ENCODE results near the gene MYBPC1. TPM values are rescaled to one million over a fixed set of nuclear protein-coding genes. Genes with fewer than 3 reads are reported as not detected.
"Not testable (repeated sequence)": the region's sequence is repeated elsewhere in the genome, so short reads cannot be mapped to it uniquely, and the experiment has no call there.

MYBPC1 gene
- total RNA-seq, 6 donors from 2014 or later, result 6.3 TPM; not detected in 5

DNA sequence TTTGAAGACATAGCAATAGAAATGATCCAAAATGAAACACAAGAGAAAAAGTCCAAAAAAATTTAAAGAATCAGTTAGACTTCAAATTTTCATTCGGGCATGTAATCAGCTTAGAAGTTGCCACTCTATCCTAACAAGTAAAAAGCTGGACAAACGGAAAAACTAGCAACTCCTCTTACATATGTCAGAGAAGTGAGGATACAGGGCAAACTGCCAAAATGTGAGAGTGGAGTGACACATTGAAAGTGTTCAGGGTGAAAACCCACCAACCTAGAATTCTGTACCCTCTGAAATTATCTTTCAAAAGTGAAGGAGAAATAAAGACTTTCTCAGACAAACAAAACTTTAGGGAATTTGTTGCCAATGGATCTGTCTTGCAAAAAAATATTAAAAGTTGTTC is 60.6 kb downstream of the MYBPC1 start:
- Histone ChIP-seq H3K27me3 (no peaks in the 10 kb centered on the region), H3K36me3 (no peaks in the 10 kb centered on the region), H3K4me1 (no peaks in the 10 kb centered on the region), H3K27ac (no peak overlapping the region), H3K4me3 (no peak overlapping the region), H3K9me3 (no peaks in the 10 kb centered on the region)
- DNase-seq (no peak), ATAC-seq (ENCODE audit: low FRiP score in 2 of 2) (no peak)
- 56 to 61% methylated on average over 2 of the region's 2 CpGs for WGBS, 2 donors
- TF ChIP-seq POLR2A (IDR thresholded peaks at IDR 0.05), result no peak

DNA sequence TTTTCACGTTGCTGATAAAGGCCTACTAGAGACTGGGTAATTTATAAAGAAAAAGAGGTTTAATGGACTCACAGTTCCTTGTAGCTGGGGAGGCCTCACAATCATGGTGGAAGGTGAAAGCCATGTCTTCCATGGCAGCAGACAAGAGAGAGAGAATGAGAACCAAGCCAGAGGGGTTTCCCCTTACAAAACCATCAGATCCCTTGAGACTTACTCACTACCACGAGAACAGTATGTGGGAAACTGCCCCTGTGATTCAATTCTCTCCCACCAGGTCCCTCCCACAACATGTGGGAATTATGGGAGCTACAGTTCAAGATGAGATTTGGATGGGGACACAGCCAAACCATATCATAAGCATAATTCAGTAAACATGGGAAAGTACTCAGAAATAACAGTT is 65.9 kb downstream of the MYBPC1 start:
- not testable (repeated sequence) for H3K4me1 ChIP-seq; H3K36me3 ChIP-seq; ATAC-seq (ENCODE audit: low FRiP score in 2 of 2); DNase-seq; H3K9me3 ChIP-seq; H3K4me3 ChIP-seq; H3K27ac ChIP-seq; H3K27me3 ChIP-seq
- 67 to 76% methylated on average over 2 of the region's 2 CpGs for WGBS, 2 donors

DNA sequence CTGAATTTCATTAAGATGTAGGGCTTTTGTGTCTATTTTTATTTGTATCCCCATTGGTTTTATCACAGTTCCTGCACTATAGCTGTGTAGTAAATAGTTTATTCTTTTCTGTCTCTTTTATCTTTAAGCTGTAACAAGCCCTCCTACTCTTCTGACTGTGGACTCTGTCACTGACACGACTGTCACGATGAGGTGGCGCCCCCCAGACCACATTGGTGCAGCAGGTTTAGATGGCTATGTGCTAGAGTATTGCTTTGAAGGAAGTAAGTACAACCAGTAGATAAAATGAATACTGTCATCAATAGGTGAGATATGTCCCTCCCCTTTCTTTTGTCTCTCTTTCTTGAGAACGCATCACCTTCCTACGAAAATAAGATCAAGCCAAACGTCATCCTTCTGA is 68.5 kb downstream of the MYBPC1 start:
- WGBS, 2 donors, result 80 to 89% methylated on average over 6 of the region's 6 CpGs
- ATAC-seq (ENCODE audit: low FRiP score in 2 of 2), result no peak
- H3K36me3 ChIP-seq, result no peaks in the 10 kb centered on the region
- no peaks in the 10 kb centered on the region for H3K9me3 ChIP-seq
- no peak overlapping the region for H3K4me3 ChIP-seq
- H3K27me3 ChIP-seq, result no peaks in the 10 kb centered on the region
- no peak for DNase-seq
- H3K27ac ChIP-seq, result no peak overlapping the region
- no peaks in the 10 kb centered on the region for H3K4me1 ChIP-seq
- TF ChIP-seq POLR2A (IDR thresholded peaks at IDR 0.05) (no peak), EP300 (IDR thresholded peaks at IDR 0.05) (no peak), POLR2AphosphoS5 (IDR thresholded peaks at IDR 0.05) (no peak)
- TF ChIP-seq, protein P1, sequence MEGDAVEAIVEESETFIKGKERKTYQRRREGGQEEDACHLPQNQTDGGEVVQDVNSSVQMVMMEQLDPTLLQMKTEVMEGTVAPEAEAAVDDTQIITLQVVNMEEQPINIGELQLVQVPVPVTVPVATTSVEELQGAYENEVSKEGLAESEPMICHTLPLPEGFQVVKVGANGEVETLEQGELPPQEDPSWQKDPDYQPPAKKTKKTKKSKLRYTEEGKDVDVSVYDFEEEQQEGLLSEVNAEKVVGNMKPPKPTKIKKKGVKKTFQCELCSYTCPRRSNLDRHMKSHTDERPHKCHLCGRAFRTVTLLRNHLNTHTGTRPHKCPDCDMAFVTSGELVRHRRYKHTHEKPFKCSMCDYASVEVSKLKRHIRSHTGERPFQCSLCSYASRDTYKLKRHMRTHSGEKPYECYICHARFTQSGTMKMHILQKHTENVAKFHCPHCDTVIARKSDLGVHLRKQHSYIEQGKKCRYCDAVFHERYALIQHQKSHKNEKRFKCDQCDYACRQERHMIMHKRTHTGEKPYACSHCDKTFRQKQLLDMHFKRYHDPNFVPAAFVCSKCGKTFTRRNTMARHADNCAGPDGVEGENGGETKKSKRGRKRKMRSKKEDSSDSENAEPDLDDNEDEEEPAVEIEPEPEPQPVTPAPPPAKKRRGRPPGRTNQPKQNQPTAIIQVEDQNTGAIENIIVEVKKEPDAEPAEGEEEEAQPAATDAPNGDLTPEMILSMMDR (IDR thresholded peaks at IDR 0.05), result no peak

DNA sequence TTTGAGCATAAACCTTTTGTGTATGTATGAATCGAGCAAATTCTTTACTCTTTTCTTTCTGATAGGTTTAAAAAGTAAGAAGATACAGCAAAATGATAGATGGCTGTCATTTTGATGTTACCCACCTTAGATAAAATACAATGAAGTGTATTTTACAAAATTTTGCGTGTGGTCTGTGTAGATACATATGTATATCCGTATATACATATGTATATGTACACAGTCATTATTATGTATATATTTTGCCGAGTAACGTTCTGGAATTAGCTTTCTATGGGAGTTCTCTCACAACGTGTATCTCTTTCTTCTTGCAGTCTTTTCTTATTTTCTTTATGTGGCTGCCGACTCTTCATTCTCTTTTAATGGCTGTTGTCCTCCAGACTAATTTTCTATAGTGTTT is 70.2 kb downstream of the MYBPC1 start:
- 77 to 82% methylated on average over 7 of the region's 7 CpGs for WGBS, 2 donors
- Histone ChIP-seq H3K4me1 (peaks cover 0 to 1% (median 0%) of the 10 kb centered on the region in 4 donors), H3K9me3 (no peaks in the 10 kb centered on the region), H3K27ac (no peak overlapping the region), H3K27me3 (no peaks in the 10 kb centered on the region), H3K4me3 (no peak overlapping the region), H3K36me3 (no peaks in the 10 kb centered on the region)
- TF ChIP-seq EP300 (IDR thresholded peaks at IDR 0.05), result no peak
- TF ChIP-seq POLR2AphosphoS5 (IDR thresholded peaks at IDR 0.05), result no peak
- TF ChIP-seq POLR2A (IDR thresholded peaks at IDR 0.05), result no peak
- TF ChIP-seq, protein P1 (IDR thresholded peaks at IDR 0.05), result no peak
- DNase-seq (no peak), ATAC-seq (ENCODE audit: low FRiP score in 2 of 2) (no peak)

DNA sequence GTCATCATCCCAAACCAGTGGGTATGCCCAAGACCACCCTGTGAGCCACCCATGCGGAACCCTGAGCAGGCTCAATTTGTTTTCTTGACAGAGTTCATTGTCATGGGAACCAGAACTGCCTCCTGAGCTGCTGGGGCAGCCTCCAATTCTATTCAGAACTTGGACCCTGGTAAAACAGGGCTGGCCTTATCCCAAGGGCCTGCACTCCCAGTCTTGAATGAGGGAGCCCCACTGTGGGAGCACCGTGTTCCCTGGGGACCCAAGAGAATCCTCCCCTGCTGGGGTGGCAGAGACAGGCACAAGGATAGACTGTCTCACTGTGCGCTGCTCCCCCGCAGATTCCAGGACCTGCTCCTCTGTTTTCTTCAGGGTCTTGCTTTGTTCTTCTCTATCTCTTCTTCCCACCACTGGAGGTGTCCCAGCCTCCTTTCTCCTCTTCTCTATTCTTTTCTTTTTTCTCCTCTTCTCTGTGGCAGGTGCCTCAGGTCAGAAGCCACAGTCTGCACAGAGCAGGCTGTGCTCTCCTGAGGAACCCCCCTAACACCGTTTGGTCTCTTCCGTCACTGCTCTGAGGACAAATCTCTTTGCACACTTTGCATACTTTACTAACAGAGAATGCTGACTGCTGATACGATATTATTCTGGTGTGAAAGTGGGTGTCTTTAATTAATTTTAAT is 71.4 kb downstream of the MYBPC1 start:
- 84 to 87% methylated on average over 6 to 7 of the region's 7 CpGs for WGBS, 2 donors
- no peaks in the 10 kb centered on the region for H3K27me3 ChIP-seq
- H3K36me3 ChIP-seq, result no peaks in the 10 kb centered on the region
- H3K4me3 ChIP-seq, result no peak overlapping the region
- TF ChIP-seq POLR2AphosphoS5 (IDR thresholded peaks at IDR 0.05), result no peak
- no peak for TF ChIP-seq POLR2A (IDR thresholded peaks at IDR 0.05)
- TF ChIP-seq EP300 (IDR thresholded peaks at IDR 0.05), result no peak
- TF ChIP-seq, protein P1 (IDR thresholded peaks at IDR 0.05), result no peak
- no peak overlapping the region for H3K27ac ChIP-seq
- DNase-seq (no peak), ATAC-seq (ENCODE audit: low FRiP score in 2 of 2) (no peak)
- H3K9me3 ChIP-seq, result no peaks in the 10 kb centered on the region
- peaks cover 0 to 4% (median 2%) of the 10 kb centered on the region in 4 donors for H3K4me1 ChIP-seq

DNA sequence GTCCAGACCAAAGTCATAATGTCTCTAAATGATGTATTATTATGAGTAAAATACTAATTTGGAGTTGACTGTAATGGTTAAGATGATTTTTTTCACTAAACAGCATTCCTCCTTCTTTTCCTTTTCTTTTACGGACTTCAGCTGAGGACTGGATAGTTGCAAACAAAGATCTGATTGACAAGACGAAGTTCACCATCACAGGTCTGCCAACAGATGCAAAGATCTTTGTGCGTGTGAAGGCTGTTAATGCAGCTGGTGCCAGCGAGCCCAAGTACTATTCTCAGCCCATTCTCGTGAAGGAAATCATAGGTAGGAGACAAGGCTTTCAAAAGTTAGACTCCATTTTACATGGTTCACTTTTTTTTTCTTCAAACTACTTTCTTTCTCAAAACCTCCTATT is 72.8 kb downstream of the MYBPC1 start:
- H3K4me1 ChIP-seq, result peaks cover 0 to 4% (median 2%) of the 10 kb centered on the region in 4 donors
- H3K4me3 ChIP-seq, result no peak overlapping the region
- no peaks in the 10 kb centered on the region for H3K9me3 ChIP-seq
- DNase-seq, result no peak
- no peak for TF ChIP-seq POLR2A (IDR thresholded peaks at IDR 0.05)
- TF ChIP-seq POLR2AphosphoS5 (IDR thresholded peaks at IDR 0.05), result no peak
- no peak for TF ChIP-seq EP300 (IDR thresholded peaks at IDR 0.05)
- TF ChIP-seq, protein P1 (IDR thresholded peaks at IDR 0.05), result no peak
- WGBS, 2 donors, result 82 to 83% methylated on average over 5 of the region's 5 CpGs
- no peaks in the 10 kb centered on the region for H3K36me3 ChIP-seq
- H3K27ac ChIP-seq, result no peak overlapping the region
- no peak for ATAC-seq (ENCODE audit: low FRiP score in 2 of 2)
- no peaks in the 10 kb centered on the region for H3K27me3 ChIP-seq

Measured in upper lobe of left lung (tissue), 6 donors.